ENCODE data around the gene ASCL1.

GRCh38 chr12:102950950-102951619 lies 6.4 kb upstream of the ASCL1 start:
- TF ChIP-seq, protein P1, sequence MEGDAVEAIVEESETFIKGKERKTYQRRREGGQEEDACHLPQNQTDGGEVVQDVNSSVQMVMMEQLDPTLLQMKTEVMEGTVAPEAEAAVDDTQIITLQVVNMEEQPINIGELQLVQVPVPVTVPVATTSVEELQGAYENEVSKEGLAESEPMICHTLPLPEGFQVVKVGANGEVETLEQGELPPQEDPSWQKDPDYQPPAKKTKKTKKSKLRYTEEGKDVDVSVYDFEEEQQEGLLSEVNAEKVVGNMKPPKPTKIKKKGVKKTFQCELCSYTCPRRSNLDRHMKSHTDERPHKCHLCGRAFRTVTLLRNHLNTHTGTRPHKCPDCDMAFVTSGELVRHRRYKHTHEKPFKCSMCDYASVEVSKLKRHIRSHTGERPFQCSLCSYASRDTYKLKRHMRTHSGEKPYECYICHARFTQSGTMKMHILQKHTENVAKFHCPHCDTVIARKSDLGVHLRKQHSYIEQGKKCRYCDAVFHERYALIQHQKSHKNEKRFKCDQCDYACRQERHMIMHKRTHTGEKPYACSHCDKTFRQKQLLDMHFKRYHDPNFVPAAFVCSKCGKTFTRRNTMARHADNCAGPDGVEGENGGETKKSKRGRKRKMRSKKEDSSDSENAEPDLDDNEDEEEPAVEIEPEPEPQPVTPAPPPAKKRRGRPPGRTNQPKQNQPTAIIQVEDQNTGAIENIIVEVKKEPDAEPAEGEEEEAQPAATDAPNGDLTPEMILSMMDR (IDR thresholded peaks at IDR 0.05): no peak
- TF ChIP-seq POLR2A (IDR thresholded peaks at IDR 0.05): no peak

All from Peyer's patch (tissue), 4 donors.